LNCaP clone FGC (cell line): Measurements from ENCODE around the gene RNASE4.

Experiments used
- DNase-seq: peaks from one replicate; pipeline ENCODE4 v3.0.0-alpha.2; 2011; ENCODE audit warnings: low read depth
- H3K4me3 ChIP-seq: 2 replicates; pipeline ENCODE4 v1.5.1; 2011; ENCODE audit warnings: mild to moderate bottlenecking, low read depth, low read length, control low read depth
- TF ChIP-seq, protein P1 (sequence below): IDR thresholded peaks from 2 replicates; pipeline ENCODE4 v1.5.1; 2012; ENCODE audit warnings: mild to moderate bottlenecking; ENCODE audit not compliant: control insufficient read depth, insufficient read depth; ENCODE audit errors: extremely low read depth

RNASE4 gene

DNA sequence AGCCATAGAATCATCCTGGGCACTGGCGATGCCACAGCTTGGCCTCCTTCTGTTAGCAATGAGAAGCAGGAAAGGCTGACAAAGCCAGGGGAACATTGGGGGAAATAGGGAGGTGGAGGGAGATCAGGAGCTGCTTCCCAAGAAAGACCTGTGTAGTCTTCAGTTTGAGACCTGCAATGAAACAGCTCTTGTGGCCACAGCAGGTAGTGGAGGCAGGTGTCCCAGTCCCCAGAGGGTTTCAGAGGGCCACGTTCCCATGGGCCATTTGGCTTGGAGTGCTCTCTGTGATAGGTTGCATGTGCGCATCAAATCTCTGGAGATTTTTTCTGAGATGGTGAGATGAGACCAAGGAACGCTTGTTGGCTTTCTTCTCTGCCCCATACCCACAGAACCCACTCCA is 28.5 kb upstream of the RNASE4 start:
- no peak for DNase-seq
- no peak overlapping the region for H3K4me3 ChIP-seq
- TF ChIP-seq, protein P1, sequence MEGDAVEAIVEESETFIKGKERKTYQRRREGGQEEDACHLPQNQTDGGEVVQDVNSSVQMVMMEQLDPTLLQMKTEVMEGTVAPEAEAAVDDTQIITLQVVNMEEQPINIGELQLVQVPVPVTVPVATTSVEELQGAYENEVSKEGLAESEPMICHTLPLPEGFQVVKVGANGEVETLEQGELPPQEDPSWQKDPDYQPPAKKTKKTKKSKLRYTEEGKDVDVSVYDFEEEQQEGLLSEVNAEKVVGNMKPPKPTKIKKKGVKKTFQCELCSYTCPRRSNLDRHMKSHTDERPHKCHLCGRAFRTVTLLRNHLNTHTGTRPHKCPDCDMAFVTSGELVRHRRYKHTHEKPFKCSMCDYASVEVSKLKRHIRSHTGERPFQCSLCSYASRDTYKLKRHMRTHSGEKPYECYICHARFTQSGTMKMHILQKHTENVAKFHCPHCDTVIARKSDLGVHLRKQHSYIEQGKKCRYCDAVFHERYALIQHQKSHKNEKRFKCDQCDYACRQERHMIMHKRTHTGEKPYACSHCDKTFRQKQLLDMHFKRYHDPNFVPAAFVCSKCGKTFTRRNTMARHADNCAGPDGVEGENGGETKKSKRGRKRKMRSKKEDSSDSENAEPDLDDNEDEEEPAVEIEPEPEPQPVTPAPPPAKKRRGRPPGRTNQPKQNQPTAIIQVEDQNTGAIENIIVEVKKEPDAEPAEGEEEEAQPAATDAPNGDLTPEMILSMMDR, result no peak

DNA sequence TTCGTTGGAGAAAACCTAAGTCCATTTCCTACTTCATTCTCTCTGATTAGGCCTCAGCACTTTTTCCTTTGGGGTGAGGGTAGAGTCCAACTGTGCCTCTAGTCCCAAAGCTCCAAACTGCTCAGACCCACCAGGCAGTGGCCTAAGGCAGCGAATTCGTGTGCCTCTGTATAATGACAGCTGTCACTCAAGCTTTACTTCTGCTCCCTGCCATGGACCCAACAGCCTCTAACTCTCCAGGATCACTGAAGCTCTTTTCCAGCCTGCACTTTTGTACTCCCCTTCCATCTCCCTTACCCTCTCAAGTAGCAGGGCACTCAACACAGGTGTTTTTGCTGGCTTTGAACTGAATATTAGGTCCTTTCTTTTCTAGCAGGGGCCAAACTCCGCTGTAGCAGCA is 28.1 kb upstream of the RNASE4 start:
- H3K4me3 ChIP-seq, result no peak overlapping the region
- TF ChIP-seq, protein P1, result no peak
- DNase-seq, result no peak

DNA sequence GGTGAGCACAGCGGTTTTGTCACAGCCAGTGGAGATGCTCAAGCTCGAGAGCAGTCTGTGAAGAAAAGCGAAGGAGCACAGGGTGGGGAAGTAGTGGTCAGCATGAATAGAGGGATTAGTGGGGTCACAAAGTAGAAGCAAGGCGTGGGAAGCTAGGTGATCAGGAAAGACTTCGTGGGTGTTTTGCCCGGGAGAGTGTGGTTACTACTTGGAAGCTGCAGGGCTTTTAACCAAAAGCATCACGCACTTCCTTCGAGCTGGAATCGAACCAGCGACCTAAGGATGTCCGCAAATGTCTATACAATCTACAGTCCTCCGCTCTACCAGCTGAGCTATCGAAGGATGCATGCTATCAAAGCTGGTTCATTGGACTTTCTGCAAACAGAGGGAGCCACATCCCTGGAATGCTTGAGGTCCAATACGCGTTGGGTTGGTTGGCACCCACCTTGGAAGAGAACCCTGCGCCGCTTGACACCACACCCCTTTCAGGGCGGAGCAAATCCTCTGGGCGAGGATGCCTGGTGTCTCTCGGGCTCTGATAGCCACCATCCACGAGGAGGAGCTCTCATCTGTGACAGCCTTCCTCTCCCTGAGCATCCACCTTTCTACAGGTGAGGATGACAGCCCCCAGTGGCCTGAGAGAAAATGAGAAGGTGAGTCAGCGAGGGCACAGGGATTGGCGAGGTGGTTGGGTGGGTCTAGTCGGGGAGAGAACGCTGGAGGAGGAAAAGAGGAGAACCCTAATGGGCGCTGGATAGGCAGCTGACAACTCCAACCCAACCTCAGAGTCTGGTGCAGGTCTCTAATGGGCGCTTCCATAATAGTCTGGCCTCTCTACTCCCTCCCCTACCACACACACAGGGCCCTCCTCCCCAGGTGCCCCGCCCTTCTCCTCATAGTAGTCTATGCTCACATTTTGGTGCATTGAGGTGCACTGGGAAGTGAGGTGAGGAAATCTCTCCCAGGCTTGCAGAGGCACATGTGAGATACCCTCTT is 26.8 kb upstream of the RNASE4 start:
- DNase-seq, result peak; percentile 74
- peak overlapping the region; percentile 32 for H3K4me3 ChIP-seq
- TF ChIP-seq, protein P1, result peak; percentile 69

DNA sequence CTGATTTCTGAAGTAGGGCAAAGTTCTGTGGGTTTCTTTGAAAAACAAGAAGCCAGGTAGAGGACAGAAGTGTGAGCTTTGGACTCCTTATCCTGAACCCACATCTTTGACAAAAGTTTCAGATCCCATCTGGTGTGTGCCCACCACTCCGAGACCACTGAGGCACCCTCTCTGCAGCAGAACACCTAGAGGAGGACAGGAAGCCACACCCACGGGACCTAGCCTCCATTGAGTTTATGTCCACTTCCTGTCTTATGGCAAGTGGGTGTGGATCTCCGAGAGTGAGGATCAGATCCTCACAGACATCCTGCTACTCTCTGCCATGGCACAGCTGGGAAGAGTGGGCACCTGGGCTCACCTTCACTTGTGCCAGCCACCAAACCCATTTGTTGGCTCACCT is 26.1 kb upstream of the RNASE4 start:
- peak overlapping the region; percentile 32 for H3K4me3 ChIP-seq
- TF ChIP-seq, protein P1, result no peak
- DNase-seq, result no peak

DNA sequence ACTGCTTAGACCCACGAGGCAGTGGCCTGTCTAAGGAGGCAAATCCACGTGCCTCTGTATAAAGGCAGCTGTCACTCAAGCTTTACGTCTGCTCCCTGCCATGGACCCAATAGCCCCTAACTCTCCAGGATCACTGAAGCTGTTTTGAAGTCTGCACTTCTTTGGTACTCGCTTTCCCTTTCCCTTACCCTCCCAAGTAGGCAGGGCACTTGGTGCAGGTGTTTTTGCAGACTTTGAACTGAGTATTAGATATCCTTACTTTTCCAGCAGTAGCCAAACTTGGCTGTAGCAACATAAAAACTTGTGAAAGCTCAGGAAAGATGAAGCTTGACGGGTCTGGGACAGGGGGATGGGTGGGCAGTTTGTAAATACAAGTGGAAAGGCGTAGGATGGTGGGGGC is 25.0 kb upstream of the RNASE4 start:
- no peak overlapping the region for H3K4me3 ChIP-seq
- no peak for DNase-seq

DNA sequence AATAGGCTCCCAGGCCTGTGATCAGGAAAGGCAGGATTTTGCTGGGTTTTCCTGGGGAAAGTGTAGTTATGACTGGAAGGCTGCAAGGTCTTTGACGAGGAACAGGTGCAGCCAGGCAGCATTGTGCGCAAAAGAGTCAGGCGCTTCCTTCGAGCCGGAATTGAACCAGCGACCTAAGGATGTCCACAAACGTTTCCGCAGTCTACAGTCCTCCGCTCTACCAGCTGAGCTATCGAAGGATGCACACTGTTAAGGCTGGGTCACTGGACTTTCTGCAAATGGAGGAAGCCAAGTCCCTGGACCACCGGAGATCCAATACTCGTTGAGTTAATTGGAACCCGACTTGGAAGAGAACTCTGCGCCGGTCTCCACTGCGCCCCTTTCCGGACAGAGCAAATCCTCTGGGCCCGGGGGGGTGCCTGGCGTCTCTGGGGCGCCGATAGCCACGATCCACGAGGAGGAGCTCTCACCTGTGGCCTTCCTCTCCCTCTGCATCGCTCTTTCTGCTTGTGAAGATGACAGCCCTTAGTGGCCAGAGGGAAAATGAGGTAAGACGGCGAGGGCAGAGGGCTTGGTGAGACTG is 24.5 kb upstream of the RNASE4 start:
- TF ChIP-seq, protein P1, result no peak
- DNase-seq, result no peak
- H3K4me3 ChIP-seq, result no peak overlapping the region

More for the DNA sequence above, 25.0 kb upstream of the RNASE4 start:
- TF ChIP-seq, protein P1, result no peak

DNA sequence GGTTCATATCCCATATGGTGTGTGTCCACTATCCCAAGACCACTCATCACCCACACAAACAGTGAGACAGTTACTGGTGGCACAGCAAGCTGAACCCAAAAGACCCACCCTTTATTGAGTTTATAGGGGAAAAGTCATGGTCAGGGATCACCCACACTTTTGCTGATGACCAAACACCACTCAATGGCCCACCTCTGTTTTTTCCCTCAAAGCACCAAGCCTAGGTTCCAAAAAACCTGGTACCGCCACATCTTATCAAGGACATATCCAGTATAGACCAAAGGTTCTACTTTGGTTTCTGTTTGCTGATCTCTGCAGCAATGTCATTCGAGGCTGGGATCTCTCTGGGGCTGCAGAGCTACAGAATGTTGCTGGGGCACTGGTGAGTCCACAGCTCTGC is 23.2 kb upstream of the RNASE4 start:
- TF ChIP-seq, protein P1, result no peak
- H3K4me3 ChIP-seq, result no peak overlapping the region
- no peak for DNase-seq
